Left colon (tissue), 2 donors: ENCODE measurements around the gene TMPRSS11F. TPM values are rescaled to one million over a fixed set of nuclear protein-coding genes. Genes with fewer than 3 reads are reported as not detected.
"Not testable (repeated sequence)": the region's sequence is repeated elsewhere in the genome, so short reads cannot be mapped to it uniquely, and the experiment has no call there.

Experiments used
- ATAC-seq: fragments of 200-7000 bp; cut with Tn5 transposase; one replicate; pipeline ENCODE4 v1.9.1; 2020; ENCODE audit warnings: mild to moderate bottlenecking, moderate library complexity
- DNase-seq, 2 donors: peaks; one replicate each; pipeline ENCODE4 v3.0.0-alpha.2; 2020
- intact Hi-C, 2 donors: fragments of 100-400 bp; cut with DNase I in 1 of 2; cut with micrococcal nuclease in 1 of 2; formaldehyde crosslinking; loops; one replicate each; pipeline versions ENCODE4 v1.11.2 to v1.14.0; 2022; cut with DNase I, micrococcal nuclease
- long read RNA-seq: library from polyadenylated mRNA; unstranded; transcript quantifications from one replicate; pipeline ENCODE4 v2.0.0, GENCODE V29; 2021
- total RNA-seq, 2 donors: library from RNA; stranded (reverse); fragmentation: NEBNext Ultra II Directional; extraction: Animal tissue kit (Norgen Biotek cat#: 25700); gene quantifications; one replicate each; pipeline ENCODE4 v1.2.1, GENCODE V29; 2021
- donor health status: DM: no; HTN: no; CAD: no.
- donor health status: DM: yes; HTN: yes; CAD: no.

The TMPRSS11F gene
- total RNA-seq: not detected
- long read RNA-seq: 0 reads

- DNase-seq (no peak), ATAC-seq (no peak)
- intact Hi-C loops: no loop called here
These were observed at the start of gene TMPRSS11F for GRCh38 chr4:68129793-68130192. TMPRSS11F (minus strand) TSS chr4:68129869; CDS start chr4:68129820, 49 bp downstream.

GRCh38 chr4:68176904-68177303 lies 47.2 kb upstream of the TMPRSS11F start:
- ATAC-seq (no peak), DNase-seq (no peak)
- intact Hi-C loops: no loop called here

- intact Hi-C loops: no loop called here
- no peak for DNase-seq
- no peak for ATAC-seq
These were observed 46.8 kb upstream of the TMPRSS11F start for GRCh38 chr4:68176500-68176899.

- DNase-seq: no peak
- intact Hi-C loops: no loop called here
- peak; percentile 37 for ATAC-seq
These were observed 46.0 kb upstream of the TMPRSS11F start for GRCh38 chr4:68175562-68176155.

GRCh38 chr4:68174389-68174788 lies 44.7 kb upstream of the TMPRSS11F start:
- ATAC-seq, intact Hi-C loops, DNase-seq: not testable (repeated sequence)

- ATAC-seq, intact Hi-C loops, DNase-seq: not testable (repeated sequence)
These were observed 42.5 kb upstream of the TMPRSS11F start for GRCh38 chr4:68172147-68172546.

- intact Hi-C loops: no loop called here
- no peak for ATAC-seq
- DNase-seq: no peak
These were observed 38.0 kb upstream of the TMPRSS11F start for GRCh38 chr4:68167706-68168105.

- intact Hi-C loops: no loop called here
- DNase-seq (no peak), ATAC-seq (no peak)
These were observed 37.5 kb upstream of the TMPRSS11F start for GRCh38 chr4:68167166-68167565.

GRCh38 chr4:68163754-68164153 lies 34.1 kb upstream of the TMPRSS11F start:
- DNase-seq (no peak), ATAC-seq (no peak)
- intact Hi-C loops: no loop called here

GRCh38 chr4:68162196-68162595 lies 32.5 kb upstream of the TMPRSS11F start:
- no peak for DNase-seq
- no peak for ATAC-seq
- intact Hi-C loops: no loop called here

GRCh38 chr4:68152411-68152810 lies 22.7 kb upstream of the TMPRSS11F start:
- intact Hi-C loops: no loop called here
- no peak for DNase-seq
- ATAC-seq: no peak

- DNase-seq (no peak), ATAC-seq (no peak)
- intact Hi-C loops: no loop called here
These were observed 19.4 kb upstream of the TMPRSS11F start for GRCh38 chr4:68148800-68149685.

- ATAC-seq (no peak), DNase-seq (no peak)
- intact Hi-C loops: no loop called here
These were observed 17.4 kb upstream of the TMPRSS11F start for GRCh38 chr4:68147079-68147478.

- DNase-seq (no peak), ATAC-seq (no peak)
- intact Hi-C loops: no loop called here
These were observed 15.6 kb upstream of the TMPRSS11F start for GRCh38 chr4:68145261-68145660.

GRCh38 chr4:68141852-68142251 lies 12.2 kb upstream of the TMPRSS11F start:
- intact Hi-C loops: no loop called here
- no peak for ATAC-seq

GRCh38 chr4:68132342-68132741 lies 2.7 kb upstream of the TMPRSS11F start:
- no peak for DNase-seq
- ATAC-seq: no peak
- intact Hi-C loops: no loop called here

More at GRCh38 chr4:68141852-68142251, 12.2 kb upstream of the TMPRSS11F start:
- DNase-seq: no peak

GRCh38 chr4:68124262-68124661 lies 5.4 kb downstream of the TMPRSS11F start:
- ATAC-seq: no peak
- intact Hi-C loops: no loop called here
- no peak for DNase-seq

GRCh38 chr4:68123525-68123924 lies 6.1 kb downstream of the TMPRSS11F start:
- intact Hi-C loops: no loop called here
- DNase-seq (no peak), ATAC-seq (no peak)

- ATAC-seq (no peak), DNase-seq (no peak)
- intact Hi-C loops: no loop called here
These were observed 9.7 kb downstream of the TMPRSS11F start for GRCh38 chr4:68119921-68120320.

GRCh38 chr4:68110441-68110840 lies 19.2 kb downstream of the TMPRSS11F start:
- DNase-seq (no peak), ATAC-seq (no peak)
- intact Hi-C loops: no loop called here
